Stromal cell of bone marrow (primary cell): ENCODE measurements around the gene TTLL10.

Experiments
- DNase-seq: peaks from one replicate; pipeline ENCODE4 v3.0.0-alpha.2; 2012; ENCODE audit warnings: low read depth

The TTLL10 gene

DNA sequence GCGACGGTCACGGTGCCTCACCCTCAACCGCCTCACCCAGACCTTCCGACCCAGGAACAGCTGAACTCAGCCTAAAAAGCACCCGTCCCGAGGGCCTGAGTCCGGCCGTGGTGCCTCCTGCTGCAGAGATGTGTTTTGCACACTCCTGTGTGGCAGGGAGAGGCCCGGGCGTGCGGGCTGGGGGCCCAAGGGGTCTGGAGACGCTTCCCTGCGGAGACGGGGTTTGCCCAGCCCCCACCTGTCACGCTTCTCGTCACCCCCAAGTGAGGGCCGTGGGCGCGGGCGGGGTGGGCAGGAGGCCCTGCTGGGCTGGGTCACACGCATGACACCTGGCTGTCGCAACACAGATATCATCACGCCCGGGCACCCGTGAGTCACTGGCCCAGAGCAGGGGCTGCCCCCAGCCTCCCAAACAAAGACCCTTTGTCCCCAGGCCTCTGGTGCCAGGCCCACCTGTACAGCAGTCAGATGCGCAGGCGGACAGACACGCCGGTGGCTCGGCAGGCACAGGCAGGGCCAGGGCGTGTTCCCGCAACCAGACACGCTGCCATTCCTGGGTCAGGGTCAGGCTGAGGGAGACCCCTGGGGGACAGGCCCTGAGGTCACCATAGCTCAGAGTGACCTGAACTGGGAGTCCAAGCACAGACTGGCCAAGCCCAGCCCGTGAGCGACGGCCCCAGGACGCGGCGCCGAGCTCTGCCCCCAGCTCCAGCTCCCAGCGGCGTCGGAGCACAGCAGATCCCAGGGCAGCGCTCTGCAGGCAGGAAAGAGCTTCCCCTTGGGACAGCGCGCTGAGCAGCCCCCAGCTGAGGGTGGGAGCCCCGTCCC lies 64.4 kb downstream of the TTLL10 start:
- no peak for DNase-seq

DNA sequence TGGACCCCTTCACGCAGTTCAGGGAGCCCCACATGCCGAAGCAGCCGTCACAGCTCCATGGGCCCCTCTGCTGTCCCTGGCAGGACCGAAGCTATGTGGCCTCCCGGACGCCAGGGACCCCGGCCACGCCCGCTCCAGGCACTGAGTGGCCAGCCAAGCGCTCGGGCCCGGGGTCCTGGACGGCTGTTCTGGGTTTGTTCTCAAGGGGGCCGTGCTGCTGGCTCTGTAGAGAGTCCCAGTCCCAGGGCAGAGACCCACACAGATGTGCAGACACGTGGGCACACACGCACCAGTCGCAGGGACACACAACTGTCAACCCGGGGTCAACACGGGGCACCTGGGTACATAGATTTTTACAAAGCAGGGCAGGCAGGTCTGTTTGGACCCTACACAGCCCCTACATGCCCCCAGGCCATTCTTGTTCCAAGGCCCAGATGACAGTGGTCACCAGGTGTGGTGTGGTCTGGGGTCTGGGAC lies 65.1 kb downstream of the TTLL10 start:
- no peak for DNase-seq

GRCh38 chr1:1239227-1239613 lies 65.5 kb downstream of the TTLL10 start:
- no peak for DNase-seq

- DNase-seq: no peak
These were observed 66.1 kb downstream of the TTLL10 start for GRCh38 chr1:1239614-1240347.

DNA sequence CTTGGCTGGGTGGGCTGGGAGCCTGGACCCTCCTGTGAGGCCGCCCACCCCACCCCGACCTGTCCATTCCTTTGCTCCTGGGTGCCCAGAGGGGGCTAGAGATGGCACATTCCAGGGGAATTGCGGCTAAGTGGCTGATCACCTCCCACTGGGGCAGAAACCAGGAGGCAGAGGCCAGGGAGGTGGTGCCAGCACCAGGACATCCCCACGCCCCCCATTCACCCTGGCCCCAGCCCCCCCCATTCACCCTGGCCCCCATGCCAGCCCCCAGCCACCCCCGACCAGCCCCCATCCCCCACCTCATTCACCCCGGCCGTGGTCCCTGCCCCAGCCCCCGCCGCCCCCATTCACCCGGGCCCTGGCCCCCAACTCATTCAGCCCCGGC lies 66.7 kb downstream of the TTLL10 start:
- no peak for DNase-seq

DNA sequence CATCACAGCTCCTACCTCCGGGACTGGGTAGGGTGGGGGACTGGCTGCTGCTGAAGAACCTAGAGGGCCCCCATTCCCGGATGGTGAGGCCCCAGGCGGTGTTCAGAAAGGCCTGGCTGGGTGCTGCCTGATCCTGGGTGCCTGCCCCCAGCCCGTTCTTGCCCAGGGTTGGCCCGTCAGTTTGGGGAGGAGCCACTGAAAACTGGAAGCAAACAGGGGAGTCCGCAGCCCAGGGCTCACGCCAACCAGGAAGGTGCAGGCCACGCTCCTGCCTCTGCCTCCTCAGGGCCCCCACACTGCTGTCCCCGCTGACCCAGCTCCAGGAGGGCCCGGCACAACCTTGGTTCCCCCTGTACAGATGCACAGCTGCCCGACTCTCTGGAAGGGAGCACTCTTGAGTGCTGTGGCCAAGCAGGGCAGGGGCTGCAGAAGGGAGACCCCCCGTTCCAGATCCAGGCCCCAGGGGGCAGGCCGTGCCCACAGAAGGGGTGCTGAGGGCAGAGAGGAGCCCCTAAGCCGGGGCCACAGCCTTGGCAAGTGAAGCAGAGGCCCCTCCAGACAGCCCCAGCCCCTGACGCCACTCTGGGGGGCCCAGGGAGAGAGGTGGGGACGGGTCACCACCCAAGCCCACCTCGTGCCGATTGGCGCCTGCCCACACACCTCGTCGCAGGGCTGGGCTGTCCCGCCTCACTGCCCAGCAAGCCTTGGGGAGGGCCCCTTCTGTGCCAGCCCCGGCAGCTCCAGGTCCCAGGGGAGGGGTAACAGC lies 67.3 kb downstream of the TTLL10 start:
- DNase-seq: no peak

DNA sequence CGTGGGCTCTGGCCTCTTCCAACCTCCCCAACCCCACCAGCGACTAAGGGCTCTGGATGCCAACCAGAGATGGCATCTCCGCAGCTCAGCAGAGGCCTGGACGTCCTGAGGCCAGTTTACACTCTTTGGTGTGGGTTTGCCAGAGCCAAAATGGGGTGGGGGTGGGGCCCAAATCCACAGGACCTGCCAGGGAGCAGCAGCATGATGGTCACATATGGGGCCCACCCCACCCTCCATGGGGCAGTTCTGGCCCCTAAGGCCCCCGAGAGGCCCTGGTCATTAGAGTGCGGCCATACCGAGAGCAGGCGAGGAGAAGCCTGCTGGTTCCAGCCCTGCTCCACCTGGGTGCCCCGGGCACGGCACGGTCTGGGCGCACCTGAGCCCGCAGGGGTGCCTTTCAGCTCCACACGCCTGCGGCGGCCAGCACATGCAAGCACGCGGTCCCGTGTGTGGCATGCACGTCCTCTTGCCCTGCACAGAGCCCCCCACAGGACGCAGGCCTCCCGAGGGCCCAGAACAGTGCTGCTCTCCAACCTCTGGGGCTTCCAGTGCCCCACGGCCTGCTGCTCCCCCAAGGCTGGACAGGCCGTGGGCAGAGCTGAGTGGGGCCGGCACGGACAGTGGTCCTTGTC lies 68.0 kb downstream of the TTLL10 start:
- no peak for DNase-seq

GRCh38 chr1:1242461-1243265 lies 69.0 kb downstream of the TTLL10 start:
- DNase-seq: no peak

DNA sequence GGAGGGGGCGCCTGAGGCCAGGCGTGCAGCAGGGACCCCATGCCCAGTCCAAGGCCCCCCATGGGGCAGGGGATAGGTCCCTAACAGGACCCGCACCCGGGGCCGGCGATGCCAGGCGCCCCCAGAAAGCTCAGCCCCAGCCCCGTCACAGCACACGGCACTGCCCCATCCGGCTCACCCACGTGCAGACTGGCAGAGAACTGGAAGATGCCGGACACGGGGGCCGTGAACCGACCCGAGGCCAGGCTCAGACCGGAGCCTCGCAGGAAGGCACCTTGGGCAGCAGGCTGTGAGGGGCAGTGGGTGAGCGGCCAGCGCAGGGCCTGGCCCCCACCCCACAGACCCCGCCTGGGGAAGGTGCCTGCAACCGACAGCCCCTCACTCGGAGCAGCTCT lies 69.6 kb downstream of the TTLL10 start:
- DNase-seq: no peak

- no peak for DNase-seq
These were observed 70.1 kb downstream of the TTLL10 start for GRCh38 chr1:1243807-1244191.

DNA sequence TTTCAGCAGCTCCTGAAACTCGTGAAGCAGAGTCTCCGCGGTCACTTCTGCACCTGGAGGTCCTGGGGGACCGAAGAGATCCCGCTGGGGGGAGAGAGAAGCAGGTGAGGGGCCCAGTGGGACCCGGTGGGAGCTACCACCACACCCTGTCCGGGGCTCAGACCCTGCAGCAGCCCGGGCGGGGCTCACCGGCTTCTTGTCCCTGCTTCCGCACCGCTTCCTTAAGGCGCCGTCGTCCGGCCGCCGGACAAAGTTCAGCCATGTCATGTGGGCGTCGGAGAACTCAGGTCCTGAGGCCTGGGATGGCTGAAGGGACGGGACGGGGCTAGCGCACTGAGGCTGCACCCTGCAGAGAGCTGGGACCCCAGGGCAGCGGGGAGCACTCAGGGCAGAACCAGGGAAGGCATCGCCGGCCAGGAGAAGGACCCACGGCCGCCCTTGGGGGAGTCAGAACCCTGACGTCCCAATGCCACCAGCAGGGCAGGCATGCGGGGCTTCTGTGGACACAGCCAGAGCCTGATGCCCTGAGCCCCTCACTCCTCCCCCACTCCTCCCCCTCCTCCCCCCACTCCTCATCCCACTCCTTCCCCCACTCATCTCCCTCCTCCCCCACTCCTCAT lies 70.6 kb downstream of the TTLL10 start:
- no peak for DNase-seq

DNA sequence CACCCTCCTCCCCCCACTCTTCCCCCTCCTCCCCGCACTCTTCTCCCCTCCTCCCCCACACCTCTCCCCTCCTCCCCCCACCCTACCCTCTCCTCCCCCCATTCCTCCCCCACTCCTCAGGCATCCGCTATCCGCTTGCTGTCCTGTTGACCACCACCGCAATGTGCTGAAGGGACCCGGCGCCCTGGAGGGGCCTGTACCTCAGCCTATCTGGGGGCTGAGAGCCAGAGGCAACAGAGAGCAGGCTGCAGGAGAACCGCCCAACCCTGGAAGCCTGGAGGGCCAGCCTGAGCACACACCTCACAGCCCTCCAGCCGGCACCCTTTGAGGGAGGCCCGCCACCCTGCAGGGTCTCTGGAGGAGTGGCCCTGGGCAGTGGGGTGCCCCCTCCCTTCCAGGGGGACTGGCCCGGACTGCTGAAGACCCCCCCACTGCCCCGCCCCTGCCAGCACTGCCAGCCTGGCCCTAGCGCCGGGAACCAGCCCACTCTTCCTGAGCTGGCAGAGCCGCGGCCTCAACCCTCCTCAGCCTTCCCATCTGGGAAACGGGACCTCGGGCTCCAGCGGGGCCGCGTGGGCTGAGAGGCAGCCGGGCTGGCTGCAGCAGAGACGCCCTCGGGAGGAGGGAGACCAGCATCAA lies 71.6 kb downstream of the TTLL10 start:
- no peak for DNase-seq

DNA sequence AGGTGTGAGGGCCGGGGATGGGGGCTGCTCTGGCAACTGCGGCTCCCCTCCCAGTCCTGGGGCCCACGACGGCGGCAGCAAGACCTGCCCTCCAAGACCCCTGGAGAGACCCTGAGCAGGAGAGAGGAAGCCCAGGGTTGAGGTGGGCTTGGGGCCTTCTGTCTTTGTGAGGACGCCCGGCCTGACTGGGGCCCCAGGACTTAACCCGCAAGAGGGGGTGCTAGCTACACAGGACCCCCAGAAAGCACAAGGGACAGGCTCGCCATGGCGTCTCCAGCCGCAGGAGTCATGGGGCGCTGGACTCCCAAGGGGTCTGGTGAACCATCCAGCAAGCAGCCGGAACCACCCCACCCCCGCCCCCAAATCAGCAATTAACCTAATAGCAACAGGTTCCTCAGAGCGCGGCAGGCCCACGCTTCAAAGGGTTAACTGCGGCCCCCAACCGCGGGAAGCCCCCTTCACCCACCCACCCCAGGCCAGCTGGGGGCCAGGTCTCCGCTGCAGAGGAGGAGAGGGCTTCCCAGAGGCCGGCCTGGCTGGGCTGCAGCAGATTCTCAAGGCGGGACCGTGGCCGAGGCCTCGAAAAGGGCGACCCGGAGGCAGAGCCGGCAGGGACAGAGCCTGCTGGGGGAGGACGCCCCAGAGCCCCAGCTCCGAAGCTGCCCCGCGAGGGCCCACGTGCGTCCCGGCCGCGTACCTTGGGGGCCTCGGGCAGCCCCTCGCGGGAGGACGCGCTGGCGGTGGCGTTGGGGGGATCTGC lies 72.3 kb downstream of the TTLL10 start:
- DNase-seq: no peak

DNA sequence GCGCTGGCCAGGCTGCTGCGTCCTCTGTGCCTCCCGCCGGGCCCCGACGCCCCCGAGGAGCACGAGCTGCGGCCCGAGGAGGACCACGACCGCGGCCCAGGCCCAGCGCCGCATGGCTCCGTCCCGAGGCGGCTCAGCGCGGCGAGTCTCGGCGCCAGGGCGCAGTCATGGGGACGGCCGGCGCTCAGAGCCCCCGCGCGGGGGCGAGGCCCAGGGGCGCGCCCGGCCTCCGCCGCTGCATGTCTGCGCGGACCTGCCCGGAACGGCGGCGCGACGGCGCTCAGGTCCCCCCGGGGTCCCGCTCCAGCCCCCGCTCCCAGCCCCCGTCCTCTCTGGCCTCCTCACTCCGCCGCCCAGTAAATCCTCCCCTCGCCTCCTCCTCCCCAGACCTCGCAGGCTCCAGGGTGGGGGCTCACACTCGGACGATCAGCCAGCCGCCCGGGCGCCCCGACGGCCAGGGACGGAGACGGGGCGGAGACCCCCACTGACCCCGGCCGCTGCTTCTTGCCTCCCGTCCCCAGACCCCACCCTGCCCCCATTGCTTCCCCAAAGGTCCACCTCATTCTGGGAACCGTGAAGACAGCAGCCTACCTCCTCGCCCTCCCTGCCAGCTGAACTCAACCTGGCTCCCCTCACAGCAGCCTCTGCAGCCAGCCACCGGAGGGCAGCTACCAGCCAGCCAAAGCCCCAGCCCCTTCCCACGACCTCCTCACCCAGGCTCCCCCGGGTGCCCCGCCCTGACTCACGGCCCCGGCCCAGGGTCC lies 73.1 kb downstream of the TTLL10 start, which contains the start of gene C1QTNF12:
C1QTNF12 (minus strand) TSS at position 146 of the 764 bp plus-strand sequence; CDS start at position 114, 32 bp downstream.
- no peak for DNase-seq

DNA sequence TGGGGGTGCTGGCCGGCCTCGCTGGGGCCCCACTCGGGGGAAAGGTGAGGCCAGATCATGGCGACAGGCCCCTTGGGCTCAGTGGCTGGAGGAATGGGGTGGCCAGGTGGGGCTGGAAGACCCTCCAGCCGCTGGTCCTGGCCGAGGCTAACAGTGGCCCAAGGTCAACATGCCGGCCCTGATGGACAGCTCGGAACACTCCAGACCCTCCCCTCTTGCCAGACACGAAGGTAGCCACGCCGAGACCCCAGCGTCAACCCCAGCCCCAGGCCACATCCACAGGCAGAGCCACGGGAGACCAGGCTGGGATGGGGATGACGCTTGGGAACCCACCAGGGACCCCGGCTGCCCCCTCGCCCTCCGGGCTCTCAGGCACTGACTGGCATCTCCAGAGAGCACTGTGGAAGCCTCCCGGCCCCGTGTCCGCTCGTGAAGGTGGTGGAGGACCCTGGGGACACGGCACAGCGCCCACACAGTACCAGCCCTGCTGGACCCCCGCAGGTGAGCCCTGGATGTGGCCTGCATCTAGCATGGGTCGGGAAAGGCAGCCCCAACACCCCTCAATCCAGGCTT lies 73.7 kb downstream of the TTLL10 start:
- DNase-seq: no peak
